CD14-positive monocyte (primary cell): ENCODE data around the gene AP1G2. TPM values are rescaled to one million over a fixed set of nuclear protein-coding genes. Genes with fewer than 3 reads are reported as not detected.
A peak's percentile ranks its signal among the peaks of the same experiment; 100 is the strongest.

Experiments used
- DNase-seq, 3 donors: peaks; one replicate each; pipeline ENCODE4 v3.0.0-alpha.2; 2011 to 2022
- H2AFZ ChIP-seq: 2 replicates; pipeline ENCODE4 v1.6.0; 2012; ENCODE audit warnings: mild to moderate bottlenecking, low read depth, low read length, inconsistent platforms; ENCODE audit not compliant: insufficient read depth, poor library complexity, severe bottlenecking
- H3K27ac ChIP-seq, 2 donors: 1 replicate in 1 of 2; 2 replicates in 1 of 2; pipeline ENCODE4 v1.5.1; 2012 to 2013; ENCODE audit warnings: low read length in 2 of 2, control low read depth in 1 of 2, inconsistent platforms in 1 of 2, low read depth in 1 of 2, mild to moderate bottlenecking in 1 of 2
- H3K27me3 ChIP-seq, 2 donors: one replicate each; pipeline versions ENCODE4 v1.6.0 to v1.6.1; 2011 to 2013; ENCODE audit warnings: low read length in 2 of 2; ENCODE audit not compliant: control insufficient read depth in 2 of 2, insufficient read depth in 2 of 2
- H3K36me3 ChIP-seq, 2 donors: replicated peaks in 1 of 2; 1 replicate in 1 of 2; 2 replicates in 1 of 2; pipeline versions ENCODE4 v1.5.1 to v1.6.1; 2012 to 2013; ENCODE audit warnings: low read length in 2 of 2, control low read depth in 1 of 2, inconsistent platforms in 1 of 2, mild to moderate bottlenecking in 1 of 2; ENCODE audit not compliant: insufficient read depth in 2 of 2, control insufficient read depth in 1 of 2
- H3K4me1 ChIP-seq, 2 donors: 1 replicate in 1 of 2; 2 replicates in 1 of 2; pipeline versions ENCODE4 v1.5.1 to v1.6.1; 2012 to 2013; ENCODE audit warnings: low read length in 2 of 2, control low read depth in 1 of 2, inconsistent platforms in 1 of 2, mild to moderate bottlenecking in 1 of 2, moderate library complexity in 1 of 2; ENCODE audit not compliant: insufficient read depth in 2 of 2, control insufficient read depth in 1 of 2
- H3K4me2 ChIP-seq: replicated peaks from 2 replicates; pipeline ENCODE3; 2012; ENCODE audit warnings: low read length, moderate library complexity, mild to moderate bottlenecking; ENCODE audit not compliant: poor library complexity, severe bottlenecking; ENCODE audit errors: extremely low read depth
- H3K4me3 ChIP-seq, 3 experiments: fragments of 200-600 bp in 1 of 3; sonication (generic) in 1 of 3; replicated peaks in 1 of 3; 1 replicate in 2 of 3; 2 replicates in 1 of 3; pipeline ENCODE4 v1.5.1; 2011 to 2013; ENCODE audit warnings: low read length in 3 of 3, mild to moderate bottlenecking in 3 of 3, control low read depth in 2 of 3, low read depth in 2 of 3, inconsistent platforms in 1 of 3, moderate library complexity in 1 of 3
- H3K79me2 ChIP-seq: 2 replicates; pipeline ENCODE4 v1.6.0; 2012; ENCODE audit warnings: mild to moderate bottlenecking, control low read depth, inconsistent platforms, low read length, moderate library complexity; ENCODE audit not compliant: insufficient read depth
- H3K9ac ChIP-seq: 2 replicates; pipeline ENCODE4 v1.6.0; 2017; ENCODE audit warnings: low read length, mild to moderate bottlenecking; ENCODE audit not compliant: insufficient read depth, poor library complexity, severe bottlenecking
- H3K9me3 ChIP-seq, 2 donors: replicated peaks in 1 of 2; 1 replicate in 1 of 2; 2 replicates in 1 of 2; pipeline versions ENCODE4 v1.5.1 to v1.6.1; 2012 to 2013; ENCODE audit warnings: low read length in 2 of 2, control low read depth in 1 of 2; ENCODE audit not compliant: control insufficient read depth in 1 of 2, insufficient read depth in 1 of 2
- H4K20me1 ChIP-seq: 2 replicates; pipeline ENCODE4 v1.6.0; 2012; ENCODE audit warnings: mild to moderate bottlenecking, low read length, control low read depth, moderate library complexity; ENCODE audit not compliant: insufficient read depth
- H3K27ac Mint-ChIP-seq, 7 donors: one replicate each; pipeline ENCODE4 v1.8.0; 2020; ENCODE audit warnings: mild to moderate bottlenecking in 7 of 7, mixed read lengths in 7 of 7, moderate library complexity in 6 of 7, inconsistent platforms in 2 of 7
- H3K27me3 Mint-ChIP-seq, 3 donors: one replicate each; pipeline ENCODE4 v1.8.0; 2021 to 2022; ENCODE audit warnings: low read depth in 3 of 3, mild to moderate bottlenecking in 3 of 3, mixed read lengths in 3 of 3, moderate library complexity in 3 of 3, inconsistent platforms in 1 of 3
- H3K36me3 Mint-ChIP-seq, 2 donors: one replicate each; pipeline ENCODE4 v1.8.0; 2020; ENCODE audit warnings: mixed read lengths in 2 of 2, inconsistent platforms in 1 of 2, mild to moderate bottlenecking in 1 of 2
- H3K4me1 Mint-ChIP-seq: one replicate; pipeline ENCODE4 v1.8.0; 2020; ENCODE audit warnings: mild to moderate bottlenecking, mixed read lengths
- H3K4me3 Mint-ChIP-seq, 2 donors: one replicate each; pipeline ENCODE4 v1.8.0; 2020; ENCODE audit warnings: mild to moderate bottlenecking in 2 of 2, mixed read lengths in 2 of 2, moderate library complexity in 1 of 2
- H3K9me3 Mint-ChIP-seq, 7 donors: one replicate each; pipeline ENCODE4 v1.8.0; 2020 to 2022; ENCODE audit warnings: mixed read lengths in 7 of 7, mild to moderate bottlenecking in 6 of 7, moderate library complexity in 6 of 7, inconsistent platforms in 2 of 7
- WGBS: methylation state at CpG from one replicate; pipeline ENCODE4 v1.1.5; 2013; ENCODE audit warnings: missing lambda C conversion rate; ENCODE audit not compliant: insufficient coverage; 5-methylcytosine and 5-hydroxymethylcytosine counted together
- intact Hi-C, 2 donors: fragments of 100-400 bp; cut with micrococcal nuclease; formaldehyde crosslinking; loops; one replicate each; pipeline versions ENCODE4 v1.15.0 to v1.15.1; 2023
- polyA plus RNA-seq, 3 donors: library from polyadenylated mRNA; depleted of rRNA in 1 of 3; unstranded in 2 of 3; stranded (reverse) in 1 of 3; fragments of 300-500 nt in 2 of 3; fragments of >200 nt in 1 of 3; fragmentation: Illumina TruSeq in 2 of 3; gene quantifications; 1 replicate in 2 of 3; 2 replicates in 1 of 3; pipeline ENCODE4 v1.2.3, GENCODE V29; 2012 to 2021
- TF ChIP-seq, protein P1 (sequence below): fragments of 200-600 bp; IDR thresholded peaks from one replicate; pipeline ENCODE4 v1.8.0; 2022; ENCODE audit warnings: antibody characterized with exemption, mild to moderate bottlenecking

AP1G2 gene
- polyA plus RNA-seq, 3 donors = 32.2 to 437 (median 37.0) TPM

DNA sequence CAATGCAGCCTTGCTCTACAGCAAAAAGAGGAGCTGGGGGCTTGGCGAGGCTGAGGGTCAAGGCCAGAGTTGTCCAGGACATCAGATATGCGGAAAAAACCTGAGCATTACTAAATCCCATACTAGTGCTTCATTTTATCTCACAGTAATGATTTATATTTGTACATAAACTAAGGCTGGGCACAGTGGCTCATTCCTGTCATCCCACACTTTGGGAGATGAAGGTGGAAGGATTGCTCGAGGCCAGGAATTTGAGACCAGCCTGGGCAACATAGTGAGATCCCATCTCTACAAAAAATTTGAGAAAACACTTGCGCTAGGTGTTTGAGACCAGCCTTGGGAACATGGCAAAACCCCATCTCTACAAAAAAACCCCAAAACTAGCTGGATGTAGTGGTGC, 22.6 kb upstream of the AP1G2 start:
- H2AFZ ChIP-seq = no peak overlapping the region
- no peak for DNase-seq
- TF ChIP-seq, protein P1, sequence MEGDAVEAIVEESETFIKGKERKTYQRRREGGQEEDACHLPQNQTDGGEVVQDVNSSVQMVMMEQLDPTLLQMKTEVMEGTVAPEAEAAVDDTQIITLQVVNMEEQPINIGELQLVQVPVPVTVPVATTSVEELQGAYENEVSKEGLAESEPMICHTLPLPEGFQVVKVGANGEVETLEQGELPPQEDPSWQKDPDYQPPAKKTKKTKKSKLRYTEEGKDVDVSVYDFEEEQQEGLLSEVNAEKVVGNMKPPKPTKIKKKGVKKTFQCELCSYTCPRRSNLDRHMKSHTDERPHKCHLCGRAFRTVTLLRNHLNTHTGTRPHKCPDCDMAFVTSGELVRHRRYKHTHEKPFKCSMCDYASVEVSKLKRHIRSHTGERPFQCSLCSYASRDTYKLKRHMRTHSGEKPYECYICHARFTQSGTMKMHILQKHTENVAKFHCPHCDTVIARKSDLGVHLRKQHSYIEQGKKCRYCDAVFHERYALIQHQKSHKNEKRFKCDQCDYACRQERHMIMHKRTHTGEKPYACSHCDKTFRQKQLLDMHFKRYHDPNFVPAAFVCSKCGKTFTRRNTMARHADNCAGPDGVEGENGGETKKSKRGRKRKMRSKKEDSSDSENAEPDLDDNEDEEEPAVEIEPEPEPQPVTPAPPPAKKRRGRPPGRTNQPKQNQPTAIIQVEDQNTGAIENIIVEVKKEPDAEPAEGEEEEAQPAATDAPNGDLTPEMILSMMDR = no peak
- no peaks in the 10 kb centered on the region for H4K20me1 ChIP-seq
- no peaks in the 10 kb centered on the region for H3K79me2 ChIP-seq
- H3K4me3 Mint-ChIP-seq = no peak overlapping the region
- H3K27me3 Mint-ChIP-seq = peaks cover 2 to 21% (median 7%) of the 10 kb centered on the region in 3 donors
- H3K36me3 Mint-ChIP-seq = no peaks in the 10 kb centered on the region
- no peak overlapping the region for H3K27ac Mint-ChIP-seq
- H3K9me3 ChIP-seq = no peaks in the 10 kb centered on the region
- H3K27ac ChIP-seq = no peak overlapping the region
- peaks cover 0 to 2% of the 10 kb centered on the region in 2 donors for H3K27me3 ChIP-seq
- no peak overlapping the region for H3K4me2 ChIP-seq
- H3K9me3 Mint-ChIP-seq = peaks cover 0 to 10% (median 4%) of the 10 kb centered on the region in 7 donors
- intact Hi-C loops = no loop called here
- H3K4me1 Mint-ChIP-seq = peaks cover 7% of the 10 kb centered on the region
- no CpG with 5 or more reads among the region's 4 CpGs for WGBS
- no peak overlapping the region for H3K9ac ChIP-seq
- peaks cover 5 to 7% of the 10 kb centered on the region in 2 donors for H3K4me1 ChIP-seq
- no peak overlapping the region for H3K4me3 ChIP-seq
- H3K36me3 ChIP-seq = no peaks in the 10 kb centered on the region

DNA sequence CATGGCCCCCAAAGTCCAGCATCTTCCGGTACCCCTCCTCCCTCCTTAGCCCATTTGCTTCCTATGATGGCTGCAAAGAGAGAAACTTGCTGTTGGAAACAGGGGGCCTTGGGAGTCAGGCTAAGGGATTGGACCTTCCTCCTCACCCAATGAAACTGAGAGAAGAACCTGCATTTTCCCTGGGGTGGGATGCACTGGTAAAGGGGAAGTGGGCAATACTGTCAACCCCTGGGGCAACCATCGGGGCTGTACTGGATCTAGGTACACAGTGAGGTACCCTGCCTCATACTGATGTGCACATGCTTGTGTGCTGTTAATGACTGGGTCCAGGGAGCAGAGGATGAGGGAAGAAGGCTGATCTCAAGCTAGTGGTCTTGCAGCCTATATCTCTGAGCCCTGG, 22.0 kb upstream of the AP1G2 start:
- Histone ChIP-seq H3K27me3 (peaks cover 0 to 2% of the 10 kb centered on the region in 2 donors), H4K20me1 (no peaks in the 10 kb centered on the region), H3K79me2 (no peaks in the 10 kb centered on the region), H3K4me1 (peaks cover 5 to 7% of the 10 kb centered on the region in 2 donors), H3K9ac (no peak overlapping the region), H3K9me3 (no peaks in the 10 kb centered on the region), H3K4me2 (no peak overlapping the region), H3K36me3 (no peaks in the 10 kb centered on the region), H2AFZ (peak overlapping the region; percentile 3), H3K4me3 (no peak overlapping the region), H3K27ac (no peak overlapping the region)
- 0% methylated on average over 1 of the region's 2 CpGs for WGBS
- peaks cover 7% of the 10 kb centered on the region for H3K4me1 Mint-ChIP-seq
- intact Hi-C loops = loop anchor here in 1 of 2 donors (5.0 kb wide), 1 partner anchor 323 kb away; no protein-coding TSS in a partner anchor
- no peak overlapping the region for H3K4me3 Mint-ChIP-seq
- DNase-seq = no peak
- TF ChIP-seq, protein P1 = no peak
- H3K36me3 Mint-ChIP-seq = no peaks in the 10 kb centered on the region
- H3K27me3 Mint-ChIP-seq = peaks cover 2 to 21% (median 7%) of the 10 kb centered on the region in 3 donors
- no peak overlapping the region for H3K27ac Mint-ChIP-seq
- H3K9me3 Mint-ChIP-seq = peaks cover 0 to 10% (median 4%) of the 10 kb centered on the region in 7 donors
